Measurements from ENCODE around the gene HEMGN.

The HEMGN gene

GRCh38 chr9:97919217-97919813 is 18.7 kb downstream of the HEMGN start:
- H4K8ac ChIP-seq (ENCODE audit: low read length), result no peak overlapping the region

GRCh38 chr9:97918611-97919010 is 19.4 kb downstream of the HEMGN start:
- no peak overlapping the region for H2BK5ac ChIP-seq (ENCODE audit: low read depth, low read length, poor library complexity, severe bottlenecking)
- H3K4ac ChIP-seq (ENCODE audit: low read depth in 1 of 2, low read length in 2 of 2), result no peak overlapping the region
- no peak overlapping the region for H2AFZ ChIP-seq (ENCODE audit: low read depth, low read length)
- no peak overlapping the region for H2BK120ac ChIP-seq (ENCODE audit: low read depth, low read length)
- no peak overlapping the region for H3K18ac ChIP-seq (ENCODE audit: low read depth in 1 of 2, low read length in 2 of 2)
- DNase-seq, result no peak
- no peak overlapping the region for H4K91ac ChIP-seq (ENCODE audit: low read length)
- 100% methylated on average over 4 of the region's 4 CpGs for whole genome bisulfite sequencing
- no peak overlapping the region for H3K4me2 ChIP-seq (ENCODE audit: low read length, poor library complexity, severe bottlenecking)
- no peak overlapping the region for H3K27ac ChIP-seq (ENCODE audit: low read length, poor library complexity, severe bottlenecking)
- H2BK15ac ChIP-seq (ENCODE audit: low read depth, poor library complexity, severe bottlenecking), result no peak overlapping the region
- H2AK5ac ChIP-seq (ENCODE audit: low read length, severe bottlenecking), result no peak overlapping the region
- no peak overlapping the region for H4K8ac ChIP-seq (ENCODE audit: low read length)
- H3K14ac ChIP-seq (ENCODE audit: low read length in 2 of 2), result no peak overlapping the region
- H3K79me1 ChIP-seq (replicated peaks; ENCODE audit: low read length, poor library complexity, severe bottlenecking), result peaks cover 10% of the 10 kb centered on the region
- no peaks in the 10 kb centered on the region for H3K27me3 ChIP-seq (ENCODE audit: control insufficient read depth in 1 of 2, insufficient read depth in 1 of 2, low read length in 2 of 2)
- H3K9ac ChIP-seq (ENCODE audit: low read length), result no peak overlapping the region
- no peak overlapping the region for H3K4me3 ChIP-seq (ENCODE audit: insufficient read depth in 1 of 2, low read depth in 1 of 2, low read length in 2 of 2)
- H3K9me3 ChIP-seq (ENCODE audit: control insufficient read depth, low read length), result no peaks in the 10 kb centered on the region
- no peak overlapping the region for H3K23ac ChIP-seq (ENCODE audit: low read length in 2 of 2)
- peaks cover 2 to 25% of the 10 kb centered on the region in 2 experiments for H3K36me3 ChIP-seq (ENCODE audit: control insufficient read depth in 1 of 2, insufficient read depth in 2 of 2, low read depth in 1 of 2, low read length in 2 of 2)
- H3K4me1 ChIP-seq (ENCODE audit: control insufficient read depth, insufficient read depth, low read depth, low read length), result peaks cover 3% of the 10 kb centered on the region
- no peak overlapping the region for H2BK12ac ChIP-seq (ENCODE audit: low read length in 2 of 2)

More at GRCh38 chr9:97919217-97919813, 18.7 kb downstream of the HEMGN start:
- H3K27me3 ChIP-seq (ENCODE audit: control insufficient read depth in 1 of 2, insufficient read depth in 1 of 2, low read length in 2 of 2), result no peaks in the 10 kb centered on the region
- H2BK15ac ChIP-seq (ENCODE audit: low read depth, poor library complexity, severe bottlenecking), result no peak overlapping the region
- no peak overlapping the region for H3K9ac ChIP-seq (ENCODE audit: low read length)
- no peak overlapping the region for H3K4me2 ChIP-seq (ENCODE audit: low read length, poor library complexity, severe bottlenecking)
- H2AFZ ChIP-seq (ENCODE audit: low read depth, low read length), result no peak overlapping the region
- H3K18ac ChIP-seq (ENCODE audit: low read depth in 1 of 2, low read length in 2 of 2), result no peak overlapping the region
- H3K79me1 ChIP-seq (replicated peaks; ENCODE audit: low read length, poor library complexity, severe bottlenecking), result peaks cover 10% of the 10 kb centered on the region
- no peaks in the 10 kb centered on the region for H3K9me3 ChIP-seq (ENCODE audit: control insufficient read depth, low read length)
- H3K27ac ChIP-seq (ENCODE audit: low read length, poor library complexity, severe bottlenecking), result no peak overlapping the region
- no peak overlapping the region for H4K91ac ChIP-seq (ENCODE audit: low read length)
- no peak overlapping the region for H2BK12ac ChIP-seq (ENCODE audit: low read length in 2 of 2)
- no peak overlapping the region for H3K4me3 ChIP-seq (ENCODE audit: insufficient read depth in 1 of 2, low read depth in 1 of 2, low read length in 2 of 2)
- H3K4ac ChIP-seq (ENCODE audit: low read depth in 1 of 2, low read length in 2 of 2), result no peak overlapping the region
- H3K23ac ChIP-seq (ENCODE audit: low read length in 2 of 2), result no peak overlapping the region
- DNase-seq, result no peak
- no peak overlapping the region for H3K14ac ChIP-seq (ENCODE audit: low read length in 2 of 2)
- H3K36me3 ChIP-seq (ENCODE audit: control insufficient read depth in 1 of 2, insufficient read depth in 2 of 2, low read depth in 1 of 2, low read length in 2 of 2), result peaks cover 2 to 21% of the 10 kb centered on the region in 2 experiments
- H2BK5ac ChIP-seq (ENCODE audit: low read depth, low read length, poor library complexity, severe bottlenecking), result no peak overlapping the region
- H2BK120ac ChIP-seq (ENCODE audit: low read depth, low read length), result no peak overlapping the region
- H2AK5ac ChIP-seq (ENCODE audit: low read length, severe bottlenecking), result no peak overlapping the region
- H3K4me1 ChIP-seq (ENCODE audit: control insufficient read depth, insufficient read depth, low read depth, low read length), result peaks cover 3% of the 10 kb centered on the region

GRCh38 chr9:97911970-97912369 is 26.0 kb downstream of the HEMGN start:
- Histone ChIP-seq H4K91ac (ENCODE audit: low read length) (no peak overlapping the region), H3K4ac (ENCODE audit: low read depth in 1 of 2, low read length in 2 of 2) (no peak overlapping the region), H3K4me3 (ENCODE audit: insufficient read depth in 1 of 2, low read depth in 1 of 2, low read length in 2 of 2) (no peak overlapping the region), H2AFZ (ENCODE audit: low read depth, low read length) (no peak overlapping the region), H3K36me3 (ENCODE audit: control insufficient read depth in 1 of 2, insufficient read depth in 2 of 2, low read depth in 1 of 2, low read length in 2 of 2) (peaks cover 28 to 76% of the 10 kb centered on the region in 2 experiments), H3K27me3 (ENCODE audit: control insufficient read depth in 1 of 2, insufficient read depth in 1 of 2, low read length in 2 of 2) (no peaks in the 10 kb centered on the region), H2BK120ac (ENCODE audit: low read depth, low read length) (no peak overlapping the region), H3K18ac (ENCODE audit: low read depth in 1 of 2, low read length in 2 of 2) (no peak overlapping the region), H2BK12ac (ENCODE audit: low read length in 2 of 2) (no peak overlapping the region), H3K27ac (ENCODE audit: low read length, poor library complexity, severe bottlenecking) (no peak overlapping the region), H3K9me3 (ENCODE audit: control insufficient read depth, low read length) (no peaks in the 10 kb centered on the region), H3K4me1 (ENCODE audit: control insufficient read depth, insufficient read depth, low read depth, low read length) (no peaks in the 10 kb centered on the region), H3K9ac (ENCODE audit: low read length) (no peak overlapping the region), H4K8ac (ENCODE audit: low read length) (no peak overlapping the region), H2BK15ac (ENCODE audit: low read depth, poor library complexity, severe bottlenecking) (no peak overlapping the region), H2AK5ac (ENCODE audit: low read length, severe bottlenecking) (no peak overlapping the region), H3K23ac (ENCODE audit: low read length in 2 of 2) (no peak overlapping the region), H3K79me1 (replicated peaks; ENCODE audit: low read length, poor library complexity, severe bottlenecking) (peaks cover 18% of the 10 kb centered on the region), H3K14ac (ENCODE audit: low read length in 2 of 2) (no peak overlapping the region), H2BK5ac (ENCODE audit: low read depth, low read length, poor library complexity, severe bottlenecking) (no peak overlapping the region), H3K4me2 (ENCODE audit: low read length, poor library complexity, severe bottlenecking) (no peak overlapping the region)
- WGBS, result no CpG with 5 or more reads among the region's 1 CpG
- DNase-seq, result no peak

- Histone ChIP-seq H3K27me3 (ENCODE audit: control insufficient read depth in 1 of 2, insufficient read depth in 1 of 2, low read length in 2 of 2) (no peaks in the 10 kb centered on the region), H3K4me1 (ENCODE audit: control insufficient read depth, insufficient read depth, low read depth, low read length) (no peaks in the 10 kb centered on the region), H3K23ac (ENCODE audit: low read length in 2 of 2) (no peak overlapping the region), H2BK15ac (ENCODE audit: low read depth, poor library complexity, severe bottlenecking) (no peak overlapping the region), H3K14ac (ENCODE audit: low read length in 2 of 2) (no peak overlapping the region), H3K4me2 (ENCODE audit: low read length, poor library complexity, severe bottlenecking) (no peak overlapping the region), H3K79me1 (replicated peaks; ENCODE audit: low read length, poor library complexity, severe bottlenecking) (peaks cover 19% of the 10 kb centered on the region), H3K4me3 (ENCODE audit: insufficient read depth in 1 of 2, low read depth in 1 of 2, low read length in 2 of 2) (no peak overlapping the region), H3K18ac (ENCODE audit: low read depth in 1 of 2, low read length in 2 of 2) (no peak overlapping the region), H3K27ac (ENCODE audit: low read length, poor library complexity, severe bottlenecking) (no peak overlapping the region), H4K91ac (ENCODE audit: low read length) (no peak overlapping the region), H2BK12ac (ENCODE audit: low read length in 2 of 2) (no peak overlapping the region), H3K4ac (ENCODE audit: low read depth in 1 of 2, low read length in 2 of 2) (no peak overlapping the region), H2AFZ (ENCODE audit: low read depth, low read length) (no peak overlapping the region), H2BK120ac (ENCODE audit: low read depth, low read length) (no peak overlapping the region), H3K9ac (ENCODE audit: low read length) (no peak overlapping the region), H3K36me3 (ENCODE audit: control insufficient read depth in 1 of 2, insufficient read depth in 2 of 2, low read depth in 1 of 2, low read length in 2 of 2) (peaks cover 29 to 74% of the 10 kb centered on the region in 2 experiments), H3K9me3 (ENCODE audit: control insufficient read depth, low read length) (no peaks in the 10 kb centered on the region), H4K8ac (ENCODE audit: low read length) (no peak overlapping the region), H2BK5ac (ENCODE audit: low read depth, low read length, poor library complexity, severe bottlenecking) (no peak overlapping the region), H2AK5ac (ENCODE audit: low read length, severe bottlenecking) (no peak overlapping the region)
- DNase-seq, result no peak
- 100% methylated on average over 2 of the region's 2 CpGs for WGBS
Measured at GRCh38 chr9:97911528-97911927, 26.4 kb downstream of the HEMGN start.

All from mesenchymal stem cell (in vitro differentiated cells and primary cell).